GM12874 (cell line): Measurements from ENCODE around the gene KCTD1.

Experiments used
- CTCF ChIP-seq: IDR thresholded peaks from 2 replicates; pipeline ENCODE4 v1.5.1; 2011; ENCODE audit warnings: low read depth, mild to moderate bottlenecking, control low read depth, low read length, moderate library complexity; ENCODE audit not compliant: insufficient read depth

KCTD1 gene

GRCh38 chr18:26477828-26478466 is 70.4 kb downstream of the KCTD1 start:
- TF ChIP-seq CTCF: no peak

- TF ChIP-seq CTCF: no peak
These were observed 71.7 kb downstream of the KCTD1 start for GRCh38 chr18:26476697-26477096.

- no peak for TF ChIP-seq CTCF
These were observed 73.8 kb downstream of the KCTD1 start for GRCh38 chr18:26474542-26474941.

GRCh38 chr18:26473672-26474071 is 74.7 kb downstream of the KCTD1 start:
- TF ChIP-seq CTCF: no peak

GRCh38 chr18:26471826-26472225 is 76.5 kb downstream of the KCTD1 start:
- TF ChIP-seq CTCF: no peak

GRCh38 chr18:26471027-26471426 is 77.3 kb downstream of the KCTD1 start:
- TF ChIP-seq CTCF: no peak

GRCh38 chr18:26470011-26470637 is 78.2 kb downstream of the KCTD1 start:
- TF ChIP-seq CTCF: no peak
